SK-N-SH (cell line): Measurements from ENCODE around the gene CHCHD5. TPM values are rescaled to one million over a fixed set of nuclear protein-coding genes. Genes with fewer than 3 reads are reported as not detected.

Experiments used
- CTCF ChIA-PET: fragments of 300-600, 350-600 bp; formaldehyde crosslinking; extraction: SDS; loops from one replicate; lab custom pipeline; 2021; lab: Yijun Ruan, JAX
- POLR2A ChIA-PET: fragments of 350-600 bp; sonication (Branson Sonifier 250); formaldehyde crosslinking; extraction: SDS; loops from one replicate; lab custom pipeline; 2020; ENCODE audit warnings: antibody characterized with exemption, inconsistent platforms; lab: Yijun Ruan, JAX
- DNase-seq: peaks from one replicate; pipeline ENCODE4 v3.0.0; 2012
- H2AFZ ChIP-seq: fragments of 200-600 bp; sonication (generic); 2 replicates; pipeline ENCODE4 v1.8.1; 2016; ENCODE audit warnings: antibody characterized with exemption, mild to moderate bottlenecking, low read depth
- H3F3A ChIP-seq: fragments of 200-600 bp; sonication (generic); replicated peaks from 2 replicates; pipeline ENCODE3; 2016; ENCODE audit warnings: antibody characterized with exemption, mild to moderate bottlenecking; ENCODE audit not compliant: insufficient read depth
- H3K27ac ChIP-seq, 2 experiments: fragments of 200-500 bp in 1 of 2; fragments of 200-600 bp in 1 of 2; sonication (Bioruptor generic) in 1 of 2; sonication (generic), shearing (Covaris generic) in 1 of 2; 2 replicates each; pipeline versions ENCODE4 v1.5.1 to v1.6.1; 2014 to 2016; ENCODE audit warnings: low read depth in 2 of 2, inconsistent platforms in 1 of 2, low read length in 1 of 2, mild to moderate bottlenecking in 1 of 2, mixed read lengths in 1 of 2
- H3K27me3 ChIP-seq: fragments of 200-600 bp; sonication (generic), shearing (Covaris generic); 2 replicates; pipeline ENCODE4 v1.6.1; 2016; ENCODE audit warnings: mixed run types; ENCODE audit not compliant: insufficient read depth
- H3K36me3 ChIP-seq, 2 experiments: fragments of 200-500 bp in 1 of 2; fragments of 200-600 bp in 1 of 2; sonication (Bioruptor generic) in 1 of 2; sonication (generic) in 1 of 2; replicated peaks in 1 of 2; 2 replicates each; pipeline versions ENCODE3 to v1.5.1; 2014 to 2016; ENCODE audit warnings: low read length in 1 of 2, mild to moderate bottlenecking in 1 of 2; ENCODE audit not compliant: insufficient read depth in 2 of 2, control insufficient read depth in 1 of 2
- H3K4me1 ChIP-seq, 2 experiments: fragments of 200-500 bp in 1 of 2; fragments of 200-600 bp in 1 of 2; sonication (Bioruptor generic) in 1 of 2; sonication (generic), shearing (Covaris generic) in 1 of 2; 2 replicates each; pipeline versions ENCODE4 v1.5.1 to v1.6.1; 2014 to 2016; ENCODE audit warnings: low read depth in 1 of 2, low read length in 1 of 2, mixed run types in 1 of 2; ENCODE audit not compliant: insufficient read depth in 2 of 2, control insufficient read depth in 1 of 2
- H3K4me2 ChIP-seq: fragments of 200-600 bp; sonication (generic), shearing (Covaris generic); 2 replicates; pipeline ENCODE4 v1.6.1; 2017; ENCODE audit warnings: mixed run types
- H3K4me3 ChIP-seq, 2 experiments: fragments of 200-500 bp in 1 of 2; fragments of 200-600 bp in 1 of 2; sonication (Bioruptor generic) in 1 of 2; sonication (generic), shearing (Covaris generic) in 1 of 2; 2 replicates each; pipeline versions ENCODE4 v1.5.1 to v1.8.1; 2014 to 2016; ENCODE audit warnings: low read depth in 2 of 2, inconsistent platforms in 1 of 2, low read length in 1 of 2, mild to moderate bottlenecking in 1 of 2, mixed read lengths in 1 of 2, moderate library complexity in 1 of 2
- H3K79me2 ChIP-seq: fragments of 200-600 bp; sonication (generic); 2 replicates; pipeline ENCODE4 v1.8.1; 2017; ENCODE audit warnings: mild to moderate bottlenecking; ENCODE audit not compliant: insufficient read depth
- H3K9ac ChIP-seq: fragments of 200-600 bp; sonication (generic); 2 replicates; pipeline ENCODE4 v1.6.1; 2017; ENCODE audit warnings: mixed run types
- H3K9me2 ChIP-seq: fragments of 200-600 bp; sonication (generic); 2 replicates; pipeline ENCODE4 v1.6.1; 2017; ENCODE audit warnings: mixed run types
- H3K9me3 ChIP-seq: fragments of 200-600 bp; sonication (generic); 2 replicates; pipeline ENCODE4 v1.6.1; 2017; ENCODE audit warnings: mixed run types, mild to moderate bottlenecking, moderate library complexity
- H4K20me1 ChIP-seq: fragments of 200-600 bp; sonication (generic); 2 replicates; pipeline ENCODE4 v1.6.1; 2017; ENCODE audit warnings: mild to moderate bottlenecking, mixed run types; ENCODE audit not compliant: insufficient read depth
- FOSL2 ChIP-seq: IDR thresholded peaks from 2 replicates; pipeline ENCODE4 v1.4.0; 2012; ENCODE audit warnings: low read depth, mild to moderate bottlenecking, moderate library complexity, borderline replicate concordance
- GATA2 ChIP-seq: sonication (generic); formaldehyde crosslinking; IDR thresholded peaks from 2 replicates; pipeline ENCODE4 v1.5.0; 2020; ENCODE audit warnings: mild to moderate bottlenecking, missing genetic modification reagents
- JUND ChIP-seq: IDR thresholded peaks from 2 replicates; pipeline ENCODE4 v1.4.0; 2012
- NFIC ChIP-seq: IDR thresholded peaks from 2 replicates; pipeline ENCODE4 v1.4.0; 2012; ENCODE audit warnings: borderline replicate concordance
- NRF1 ChIP-seq: IDR thresholded peaks from 2 replicates; pipeline ENCODE4 v1.6.1; 2012; ENCODE audit warnings: low read depth, mild to moderate bottlenecking, low read length
- POLR2AphosphoS5 ChIP-seq: IDR thresholded peaks from 2 replicates; pipeline ENCODE4 v1.6.1; 2012; ENCODE audit warnings: low read depth, low read length
- RFX5 ChIP-seq: IDR thresholded peaks from 2 replicates; pipeline ENCODE4 v1.6.1; 2012; ENCODE audit warnings: mild to moderate bottlenecking, improper control_type of control experiment, low read length
- USF2 ChIP-seq: fragments of 150-350 bp; IDR thresholded peaks from 2 replicates; pipeline ENCODE4 v1.6.1; 2017; ENCODE audit warnings: antibody characterized with exemption, low read length, low read depth, borderline replicate concordance
- YY1 ChIP-seq: IDR thresholded peaks from 2 replicates; pipeline ENCODE4 v1.4.0; 2012; ENCODE audit warnings: low read depth, mild to moderate bottlenecking
- WGBS: methylation state at CpG from one replicate; pipeline ENCODE4 v1.1.6; 2017; ENCODE audit warnings: low lambda C conversion rate; 5-methylcytosine and 5-hydroxymethylcytosine counted together
- polyA plus RNA-seq, 3 experiments: library from polyadenylated mRNA; depleted of rRNA; stranded (reverse); fragments of >200 nt; gene quantifications; 2 replicates each; pipeline ENCODE4 v1.2.3, GENCODE V29; 2012
- small RNA-seq, 7 experiments: library from RNA; depleted of rRNA; stranded (forward); fragments of <200 nt; gene quantifications; one replicate each; pipeline ENCODE3, GENCODE V24; 2012
- TF ChIP-seq, protein P1 (sequence below): IDR thresholded peaks from 2 replicates; pipeline ENCODE4 v1.4.0; 2012; ENCODE audit warnings: low read depth, borderline replicate concordance
- TF ChIP-seq, protein P2 (sequence below): IDR thresholded peaks from 2 replicates; pipeline ENCODE4; 2012

The CHCHD5 gene
- polyA plus RNA-seq, 1 of the 3 experiments (the other 2 are of a cell fraction) = 55.9 TPM

- Histone ChIP-seq H3K4me1 (peaks cover 3 to 24% of the 10 kb centered on the region in 2 experiments; a peak in 3 of 4 replicates), H3K9me3 (no peaks in the 10 kb centered on the region)
- POLR2A ChIA-PET = no interaction called here
- no peak for DNase-seq
- TF ChIP-seq YY1 (no peak), FOSL2 (no peak), NFIC (no peak), USF2 (no peak), NRF1 (no peak), POLR2AphosphoS5 (no peak), JUND (no peak), GATA2 (CRISPR knock-in tag) (no peak), RFX5 (no peak)
- TF ChIP-seq, protein P1, sequence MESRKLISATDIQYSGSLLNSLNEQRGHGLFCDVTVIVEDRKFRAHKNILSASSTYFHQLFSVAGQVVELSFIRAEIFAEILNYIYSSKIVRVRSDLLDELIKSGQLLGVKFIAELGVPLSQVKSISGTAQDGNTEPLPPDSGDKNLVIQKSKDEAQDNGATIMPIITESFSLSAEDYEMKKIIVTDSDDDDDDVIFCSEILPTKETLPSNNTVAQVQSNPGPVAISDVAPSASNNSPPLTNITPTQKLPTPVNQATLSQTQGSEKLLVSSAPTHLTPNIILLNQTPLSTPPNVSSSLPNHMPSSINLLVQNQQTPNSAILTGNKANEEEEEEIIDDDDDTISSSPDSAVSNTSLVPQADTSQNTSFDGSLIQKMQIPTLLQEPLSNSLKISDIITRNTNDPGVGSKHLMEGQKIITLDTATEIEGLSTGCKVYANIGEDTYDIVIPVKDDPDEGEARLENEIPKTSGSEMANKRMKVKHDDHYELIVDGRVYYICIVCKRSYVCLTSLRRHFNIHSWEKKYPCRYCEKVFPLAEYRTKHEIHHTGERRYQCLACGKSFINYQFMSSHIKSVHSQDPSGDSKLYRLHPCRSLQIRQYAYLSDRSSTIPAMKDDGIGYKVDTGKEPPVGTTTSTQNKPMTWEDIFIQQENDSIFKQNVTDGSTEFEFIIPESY = no peak
- TF ChIP-seq, protein P2, sequence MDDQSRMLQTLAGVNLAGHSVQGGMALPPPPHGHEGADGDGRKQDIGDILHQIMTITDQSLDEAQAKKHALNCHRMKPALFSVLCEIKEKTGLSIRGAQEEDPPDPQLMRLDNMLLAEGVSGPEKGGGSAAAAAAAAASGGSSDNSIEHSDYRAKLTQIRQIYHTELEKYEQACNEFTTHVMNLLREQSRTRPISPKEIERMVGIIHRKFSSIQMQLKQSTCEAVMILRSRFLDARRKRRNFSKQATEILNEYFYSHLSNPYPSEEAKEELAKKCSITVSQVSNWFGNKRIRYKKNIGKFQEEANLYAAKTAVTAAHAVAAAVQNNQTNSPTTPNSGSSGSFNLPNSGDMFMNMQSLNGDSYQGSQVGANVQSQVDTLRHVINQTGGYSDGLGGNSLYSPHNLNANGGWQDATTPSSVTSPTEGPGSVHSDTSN = no peak
- TF ChIP-seq, all 33 proteins: peak for 0
- H3K27ac ChIP-seq = no peak overlapping the region
- no peaks in the 10 kb centered on the region for H4K20me1 ChIP-seq
- H3K4me3 ChIP-seq = no peak overlapping the region
- no peaks in the 10 kb centered on the region for H3K79me2 ChIP-seq
- H3K9me2 ChIP-seq = no peaks in the 10 kb centered on the region
- H3K27me3 ChIP-seq = no peaks in the 10 kb centered on the region
- WGBS = 98% methylated on average over 4 of the region's 4 CpGs
- no peaks in the 10 kb centered on the region for H3K36me3 ChIP-seq
- no peak overlapping the region for H3K4me2 ChIP-seq
- peaks cover 31% of the 10 kb centered on the region for H3F3A ChIP-seq
- CTCF ChIA-PET = interaction anchor here (1.4 to 15.2 kb wide), 2 partner anchors 37 to 89 kb away, joined by 5 to 179 read pairs; no protein-coding TSS in a partner anchor
- H3K9ac ChIP-seq = no peak overlapping the region
- H2AFZ ChIP-seq = no peak overlapping the region
Observed at GRCh38 chr2:112637289-112637660, 52.9 kb downstream of the CHCHD5 start.

Small RNA genes lying within 50 kb of the gene (small RNA-seq; reads per million reads assigned to genes)
- 0 reads per million in 7 experiments for gene RF00019

Other genes starting within 250 kb of the CHCHD5 start
- 0.76 and 1.2 TPM in 2 replicates for gene RGPD8, start 151.0 kb upstream of the CHCHD5 start, polyA plus RNA-seq (2012; rRNA removed)
- 15.4 and 19.6 TPM in 2 replicates for gene TTL, start 102.5 kb upstream of the CHCHD5 start, polyA plus RNA-seq (2012; rRNA removed)
- 13.4 and 19.1 TPM in 2 replicates for gene POLR1B, start 42.1 kb upstream of the CHCHD5 start, polyA plus RNA-seq (2012; rRNA removed)
- 56.3 and 62.0 TPM in 2 replicates for gene SLC20A1, start 61.3 kb downstream of the CHCHD5 start, polyA plus RNA-seq (2012; rRNA removed)
- gene NT5DC4, start 136.4 kb downstream of the CHCHD5 start, polyA plus RNA-seq (2012; rRNA removed) = not detected in 2 replicates
- gene CKAP2L, start 180.0 kb downstream of the CHCHD5 start, polyA plus RNA-seq (2012; rRNA removed) = 2.9 TPM in 2 replicates
- gene IL1A, start 199.9 kb downstream of the CHCHD5 start, polyA plus RNA-seq (2012; rRNA removed) = not detected in 2 replicates